PFSK-1 (cell line): Measurements from ENCODE around the gene PDK3.

Experiments
- FOXP2 ChIP-seq: optimal IDR thresholded peaks from 2 replicates; pipeline ENCODE3; 2011; ENCODE audit warnings: borderline replicate concordance, control low read depth, inconsistent platforms; ENCODE audit not compliant: insufficient read depth; ENCODE audit errors: extremely low read length, extremely low read depth
- POLR2AphosphoS5 ChIP-seq: IDR thresholded peaks from 2 replicates; pipeline ENCODE4 v1.6.1; 2012; ENCODE audit warnings: low read depth, mild to moderate bottlenecking, control low read depth, low read length, moderate library complexity
- REST ChIP-seq, 2 experiments: IDR thresholded peaks; 2 replicates each; pipeline versions ENCODE4 v1.6.1 to v1.8.0; 2011 to 2012; ENCODE audit warnings: low read depth in 2 of 2, low read length in 2 of 2, control low read depth in 1 of 2, inconsistent platforms in 1 of 2, mild to moderate bottlenecking in 1 of 2, moderate library complexity in 1 of 2; ENCODE audit not compliant: insufficient read depth in 1 of 2
- SIN3A ChIP-seq: IDR thresholded peaks from 2 replicates; pipeline ENCODE4 v1.6.1; 2012; ENCODE audit warnings: mild to moderate bottlenecking, low read length, moderate library complexity, borderline replicate concordance; ENCODE audit not compliant: insufficient read depth
- TAF1 ChIP-seq: IDR thresholded peaks from 2 replicates; pipeline ENCODE4 v1.6.1; 2012; ENCODE audit warnings: low read length, control low read depth, borderline replicate concordance; ENCODE audit not compliant: insufficient read depth

PDK3 gene

GRCh38 chrX:24547961-24548360 lies 82.9 kb downstream of the PDK3 start:
- TF ChIP-seq REST (IDR thresholded peaks at IDR 0.05; ENCODE audit: insufficient read depth in 1 of 2, low read depth in 2 of 2, low read length in 2 of 2) (no peak), POLR2AphosphoS5 (no peak), TAF1 (no peak), FOXP2 (no peak), SIN3A (no peak)

DNA sequence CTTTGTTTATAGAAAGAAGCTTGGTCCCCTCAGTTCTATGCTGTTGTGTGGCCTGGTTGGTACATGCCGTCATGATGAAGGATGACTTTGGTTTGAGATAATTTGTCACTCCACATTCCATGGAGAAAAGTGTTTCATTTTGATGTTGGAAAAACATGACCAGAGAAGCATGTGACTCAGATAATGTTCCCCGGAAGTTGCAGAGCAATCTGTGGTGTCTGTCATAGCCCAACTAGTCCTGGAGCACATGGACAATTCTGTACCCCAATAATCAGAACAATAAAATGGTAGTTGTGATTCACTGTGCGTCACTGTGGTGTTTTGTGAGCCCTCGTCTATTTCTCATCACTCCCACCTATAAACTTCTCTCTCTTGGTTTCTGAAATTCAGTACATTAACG lies 85.1 kb downstream of the PDK3 start:
- TF ChIP-seq SIN3A (no peak), REST (IDR thresholded peaks at IDR 0.05; ENCODE audit: insufficient read depth in 1 of 2, low read depth in 2 of 2, low read length in 2 of 2) (no peak)

- TF ChIP-seq REST (IDR thresholded peaks at IDR 0.05; ENCODE audit: insufficient read depth in 1 of 2, low read depth in 2 of 2, low read length in 2 of 2), result no peak
- TF ChIP-seq POLR2AphosphoS5, result no peak
- no peak for TF ChIP-seq SIN3A
- TF ChIP-seq FOXP2, result no peak
- no peak for TF ChIP-seq TAF1
Measured at GRCh38 chrX:24553011-24553410, 87.9 kb downstream of the PDK3 start.

DNA sequence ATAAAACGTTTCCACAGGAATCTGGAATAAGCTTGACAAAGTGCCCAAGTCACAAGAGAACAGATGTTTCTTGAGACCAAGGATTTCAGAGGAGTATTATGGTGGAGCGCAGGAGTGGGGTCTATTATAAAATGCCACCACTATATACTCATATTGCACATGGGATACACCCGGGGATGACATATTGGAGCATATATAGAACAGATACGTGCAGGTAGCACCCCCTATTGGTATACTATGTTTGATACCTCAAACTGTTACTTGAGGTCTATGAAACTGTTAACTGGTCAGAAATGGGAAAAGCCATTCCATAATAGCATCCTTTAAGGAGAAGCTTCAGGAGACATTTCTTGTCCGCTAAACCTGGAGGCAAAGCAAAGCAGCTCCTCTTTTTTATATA lies 96.0 kb downstream of the PDK3 start:
- TF ChIP-seq POLR2AphosphoS5 (no peak), REST (IDR thresholded peaks at IDR 0.05; ENCODE audit: insufficient read depth in 1 of 2, low read depth in 2 of 2, low read length in 2 of 2) (no peak), TAF1 (no peak), SIN3A (no peak), FOXP2 (no peak)

DNA sequence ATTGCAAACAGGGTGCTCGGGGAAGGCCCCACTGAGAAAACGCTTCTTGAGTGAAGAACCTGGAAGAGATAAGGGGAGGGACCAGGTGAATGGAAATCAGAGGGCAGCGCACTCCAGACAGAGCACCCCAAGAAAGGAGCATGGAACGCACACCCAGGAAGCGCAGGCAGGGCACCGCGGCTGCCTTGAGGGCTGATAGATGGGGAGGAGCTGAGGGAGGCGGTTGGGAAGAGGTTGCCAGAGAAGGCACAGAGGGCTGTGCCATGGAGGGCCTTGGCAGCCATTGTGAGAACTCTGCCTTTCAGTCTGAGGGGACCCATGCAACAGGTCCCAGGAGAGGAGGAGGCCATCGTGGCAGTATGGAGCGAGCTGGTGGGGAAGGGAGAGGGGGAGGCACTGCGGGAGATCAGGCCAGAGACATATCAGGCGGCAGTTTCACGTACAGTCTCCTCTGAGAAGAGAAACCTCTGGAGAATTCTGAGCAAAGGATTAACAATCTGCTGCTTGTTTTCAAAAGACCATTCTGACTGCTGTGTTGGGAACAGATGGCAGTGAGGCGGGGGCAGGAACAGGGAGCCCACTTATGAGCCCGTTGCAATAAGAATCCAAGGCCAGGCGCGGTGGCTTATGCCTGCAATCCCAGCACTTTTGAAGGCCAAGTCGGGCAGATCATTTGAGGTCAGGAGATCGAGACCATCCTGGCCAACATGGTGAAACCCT lies 98.4 kb downstream of the PDK3 start:
- no peak for TF ChIP-seq TAF1
- TF ChIP-seq FOXP2, result no peak
- no peak for TF ChIP-seq SIN3A
- no peak for TF ChIP-seq REST (IDR thresholded peaks at IDR 0.05; ENCODE audit: insufficient read depth in 1 of 2, low read depth in 2 of 2, low read length in 2 of 2)
- TF ChIP-seq POLR2AphosphoS5, result no peak
